H9 (cell line): ENCODE measurements around the gene POU6F2. TPM values are rescaled to one million over a fixed set of nuclear protein-coding genes. Genes with fewer than 3 reads are reported as not detected.

Experiments used
- DNase-seq: peaks from one replicate; pipeline ENCODE4 v3.0.0-alpha.2; 2017
- H2AFZ ChIP-seq: one replicate; pipeline ENCODE4 v1.6.1; 2013; ENCODE audit warnings: mild to moderate bottlenecking, low read length, control low read depth, moderate library complexity
- H2AK5ac ChIP-seq: 2 replicates; pipeline ENCODE4 v1.6.1; 2013; ENCODE audit warnings: low read length, control low read depth, mixed read lengths; ENCODE audit not compliant: insufficient read length
- H2BK120ac ChIP-seq: one replicate; pipeline ENCODE4 v1.6.1; 2013; ENCODE audit warnings: low read depth, mild to moderate bottlenecking, low read length, control low read depth, inconsistent platforms; ENCODE audit not compliant: poor library complexity, severe bottlenecking
- H2BK12ac ChIP-seq: 2 replicates; pipeline ENCODE4 v1.6.1; 2013; ENCODE audit warnings: low read length, control low read depth, mixed read lengths, low read depth; ENCODE audit not compliant: insufficient read length
- H2BK15ac ChIP-seq: 2 replicates; pipeline ENCODE4 v1.6.1; 2013; ENCODE audit warnings: low read depth, low read length, control low read depth
- H2BK20ac ChIP-seq: one replicate; pipeline ENCODE4 v1.6.1; 2013; ENCODE audit warnings: low read depth, mild to moderate bottlenecking, low read length, control low read depth, inconsistent platforms; ENCODE audit not compliant: poor library complexity, severe bottlenecking
- H2BK5ac ChIP-seq: 2 replicates; pipeline ENCODE4 v1.6.1; 2013; ENCODE audit warnings: low read length, control low read depth, mixed read lengths; ENCODE audit not compliant: insufficient read length
- H3K14ac ChIP-seq: 2 replicates; pipeline ENCODE4 v1.6.1; 2013; ENCODE audit warnings: low read length, control low read depth; ENCODE audit not compliant: insufficient read depth
- H3K18ac ChIP-seq: 2 replicates; pipeline ENCODE4 v1.6.1; 2013; ENCODE audit warnings: low read depth, mild to moderate bottlenecking, mixed read lengths, low read length, control low read depth; ENCODE audit not compliant: insufficient read length
- H3K23ac ChIP-seq: 2 replicates; pipeline ENCODE4 v1.6.1; 2013; ENCODE audit warnings: low read length, control low read depth, mixed read lengths, low read depth; ENCODE audit not compliant: insufficient read length
- H3K23me2 ChIP-seq: 2 replicates; pipeline ENCODE4 v1.6.1; 2013; ENCODE audit warnings: low read depth, mild to moderate bottlenecking, mixed read lengths, low read length, control low read depth; ENCODE audit not compliant: insufficient read length, poor library complexity, severe bottlenecking
- H3K27ac ChIP-seq: 2 replicates; pipeline ENCODE4 v1.5.1; 2013; ENCODE audit warnings: low read length, control low read depth, mixed read lengths, low read depth; ENCODE audit not compliant: insufficient read length
- H3K27me3 ChIP-seq: 2 replicates; pipeline ENCODE4 v1.6.1; 2013; ENCODE audit warnings: low read length, control low read depth, inconsistent platforms; ENCODE audit not compliant: insufficient read depth
- H3K4ac ChIP-seq: 2 replicates; pipeline ENCODE4 v1.6.1; 2013; ENCODE audit warnings: low read depth, mild to moderate bottlenecking, control low read depth, inconsistent platforms, low read length, moderate library complexity
- H3K4me1 ChIP-seq: 2 replicates; pipeline ENCODE4 v1.6.1; 2013; ENCODE audit warnings: low read length, control low read depth, inconsistent platforms; ENCODE audit not compliant: insufficient read depth
- H3K4me2 ChIP-seq: 2 replicates; pipeline ENCODE4 v1.6.1; 2013; ENCODE audit warnings: low read length, control low read depth, mixed read lengths; ENCODE audit not compliant: insufficient read length, insufficient read depth
- H3K56ac ChIP-seq: 2 replicates; pipeline ENCODE4 v1.6.1; 2013; ENCODE audit warnings: low read depth, mild to moderate bottlenecking, mixed read lengths, low read length, control low read depth; ENCODE audit not compliant: insufficient read length
- H3K79me1 ChIP-seq: 2 replicates; pipeline ENCODE4 v1.6.1; 2013; ENCODE audit warnings: low read depth, mild to moderate bottlenecking, moderate library complexity, low read length, control low read depth, inconsistent platforms; ENCODE audit not compliant: insufficient read depth, poor library complexity, severe bottlenecking
- H3K79me2 ChIP-seq: 2 replicates; pipeline ENCODE4 v1.6.1; 2013; ENCODE audit warnings: low read length, control low read depth, inconsistent platforms; ENCODE audit not compliant: insufficient read depth
- H3K9ac ChIP-seq: 2 replicates; pipeline ENCODE4 v1.6.1; 2013; ENCODE audit warnings: low read length, control low read depth, mixed read lengths; ENCODE audit not compliant: insufficient read length; ENCODE audit errors: extremely low read depth
- H3K9me3 ChIP-seq: one replicate; pipeline ENCODE4 v1.6.1; 2013; ENCODE audit warnings: low read depth, low read length, inconsistent platforms; ENCODE audit not compliant: control insufficient read depth
- H3T11ph ChIP-seq: one replicate; pipeline ENCODE4 v1.6.1; 2013; ENCODE audit warnings: mild to moderate bottlenecking, low read length, control low read depth, inconsistent platforms
- H4K20me1 ChIP-seq: one replicate; pipeline ENCODE4 v1.6.1; 2013; ENCODE audit not compliant: control insufficient read depth, insufficient read length, insufficient read depth
- H4K5ac ChIP-seq: 2 replicates; pipeline ENCODE4 v1.6.1; 2013; ENCODE audit warnings: low read depth, mild to moderate bottlenecking, mixed read lengths, low read length, control low read depth; ENCODE audit not compliant: insufficient read length
- H4K8ac ChIP-seq: replicated peaks from 2 replicates; pipeline ENCODE4 v1.6.1; 2013; ENCODE audit warnings: low read length, control low read depth, mixed read lengths, low read depth; ENCODE audit not compliant: insufficient read length
- H4K91ac ChIP-seq: 2 replicates; pipeline ENCODE4 v1.6.1; 2013; ENCODE audit warnings: low read depth, mild to moderate bottlenecking, moderate library complexity, mixed read lengths, low read length, control low read depth; ENCODE audit not compliant: insufficient read length
- H3K27ac Mint-ChIP-seq, 3 experiments: 2 replicates in 2 of 3; 3 replicates in 1 of 3; pipeline ENCODE4 v1.8.0; 2020 to 2021; ENCODE audit warnings: mixed read lengths in 3 of 3, mild to moderate bottlenecking in 1 of 3, moderate library complexity in 1 of 3
- H3K27me3 Mint-ChIP-seq: 2 replicates; pipeline ENCODE4 v1.8.0; 2021; ENCODE audit warnings: low read depth, mild to moderate bottlenecking, moderate library complexity, mixed read lengths
- H3K36me3 Mint-ChIP-seq, 3 experiments: 2 replicates in 2 of 3; 3 replicates in 1 of 3; pipeline ENCODE4 v1.8.0; 2020 to 2021; ENCODE audit warnings: low read depth in 3 of 3, mixed read lengths in 3 of 3; ENCODE audit not compliant: insufficient read depth in 1 of 3
- H3K4me1 Mint-ChIP-seq, 2 experiments: 2 replicates each; pipeline ENCODE4 v1.8.0; 2020; ENCODE audit warnings: mixed read lengths in 2 of 2
- H3K4me3 Mint-ChIP-seq, 2 experiments: 2 replicates in 1 of 2; 3 replicates in 1 of 2; pipeline ENCODE4 v1.8.0; 2020 to 2021; ENCODE audit warnings: mild to moderate bottlenecking in 2 of 2, mixed read lengths in 2 of 2, moderate library complexity in 1 of 2
- H3K9me3 Mint-ChIP-seq, 2 experiments: 2 replicates in 1 of 2; 3 replicates in 1 of 2; pipeline ENCODE4 v1.8.0; 2020; ENCODE audit warnings: mild to moderate bottlenecking in 2 of 2, mixed read lengths in 2 of 2, moderate library complexity in 1 of 2
- CTCF ChIP-seq: fragments of 200-600 bp; sonication (generic); conservative IDR thresholded peaks from 3 replicates; pipeline ENCODE4 v1.8.0; 2021; ENCODE audit warnings: antibody characterized with exemption, mild to moderate bottlenecking
- WGBS: extraction: QIAGEN DNeasy Blood & Tissue Kit; methylation state at CpG from one replicate; pipeline ENCODE4 v1.1.7; 2013; ENCODE audit warnings: missing lambda C conversion rate, low lambda C conversion rate, mixed read lengths; ENCODE audit not compliant: insufficient read length; ENCODE audit errors: extremely low coverage; 5-methylcytosine and 5-hydroxymethylcytosine counted together
- total RNA-seq: library from RNA; stranded (reverse); gene quantifications from 2 replicates; pipeline ENCODE4 v1.2.1, GENCODE V29; 2021

The POU6F2 gene
- total RNA-seq, 1 experiment from 2014 or later = 1.9 TPM

GRCh38 chr7:39085189-39085588 is 107.5 kb downstream of the POU6F2 start:
- Histone ChIP-seq H3K27me3 (no peaks in the 10 kb centered on the region), H3T11ph (no peak overlapping the region), H3K14ac (no peak overlapping the region), H3K56ac (no peak overlapping the region), H3K4ac (no peak overlapping the region), H3K27ac (no peak overlapping the region), H2AK5ac (no peak overlapping the region), H2BK20ac (no peak overlapping the region), H2BK5ac (no peak overlapping the region), H4K20me1 (no peaks in the 10 kb centered on the region), H3K23me2 (no peaks in the 10 kb centered on the region), H2BK120ac (no peak overlapping the region), H2BK15ac (no peak overlapping the region), H3K79me1 (no peaks in the 10 kb centered on the region), H3K9ac (no peak overlapping the region), H3K4me2 (peak overlapping the region; percentile 14), H3K79me2 (no peaks in the 10 kb centered on the region), H3K23ac (no peak overlapping the region), H2AFZ (no peak overlapping the region), H3K18ac (no peak overlapping the region), H4K91ac (no peak overlapping the region), H3K9me3 (no peaks in the 10 kb centered on the region), H4K8ac (no peak overlapping the region), H2BK12ac (no peak overlapping the region), H3K4me1 (no peaks in the 10 kb centered on the region), H4K5ac (no peak overlapping the region)
- no peaks in the 10 kb centered on the region for H3K9me3 Mint-ChIP-seq
- no peak for TF ChIP-seq CTCF
- H3K4me3 Mint-ChIP-seq = peak overlapping the region; percentile 44 to 68; a peak in 4 of 5 replicates
- H3K36me3 Mint-ChIP-seq = no peaks in the 10 kb centered on the region
- peaks cover 49 to 64% of the 10 kb centered on the region in 2 experiments for H3K4me1 Mint-ChIP-seq
- no peak overlapping the region for H3K27ac Mint-ChIP-seq
- DNase-seq = no peak
- peaks cover 13% of the 10 kb centered on the region for H3K27me3 Mint-ChIP-seq
- WGBS = no CpG with 5 or more reads among the region's 5 CpGs
